Ishikawa (cell line): Measurements from ENCODE around the gene NPHS1.
A peak's percentile ranks its signal among the peaks of the same experiment; 100 is the strongest.

Source experiments
- CEBPB ChIP-seq: IDR thresholded peaks from 2 replicates; pipeline ENCODE4 v1.6.1; 2012
- CREB1 ChIP-seq: IDR thresholded peaks from 2 replicates; pipeline ENCODE4 v1.6.1; 2012; ENCODE audit warnings: low read depth
- EGR1 ChIP-seq: IDR thresholded peaks from 2 replicates; pipeline ENCODE4 v1.6.1; 2012
- EP300 ChIP-seq: IDR thresholded peaks from 2 replicates; pipeline ENCODE4 v1.6.1; 2012; ENCODE audit warnings: borderline replicate concordance
- FOXM1 ChIP-seq: IDR thresholded peaks from 2 replicates; pipeline ENCODE4 v1.6.1; 2012; ENCODE audit warnings: low read depth, borderline replicate concordance
- MAX ChIP-seq: IDR thresholded peaks from 2 replicates; pipeline ENCODE4 v1.6.1; 2012
- NFIC ChIP-seq: IDR thresholded peaks from 2 replicates; pipeline ENCODE4 v1.6.1; 2012
- RAD21 ChIP-seq: IDR thresholded peaks from 2 replicates; pipeline ENCODE4 v1.6.1; 2012; ENCODE audit warnings: low read depth
- REST ChIP-seq: IDR thresholded peaks from 2 replicates; pipeline ENCODE4 v1.6.1; 2012; ENCODE audit warnings: low read depth, mild to moderate bottlenecking
- TAF1 ChIP-seq: IDR thresholded peaks from 2 replicates; pipeline ENCODE4 v1.6.1; 2012; ENCODE audit warnings: low read depth, mild to moderate bottlenecking
- TCF12 ChIP-seq: IDR thresholded peaks from 2 replicates; pipeline ENCODE4 v1.6.1; 2012; ENCODE audit warnings: low read depth
- TEAD4 ChIP-seq: IDR thresholded peaks from 2 replicates; pipeline ENCODE4 v1.6.1; 2012
- USF1 ChIP-seq: IDR thresholded peaks from 2 replicates; pipeline ENCODE4 v1.6.1; 2012
- YY1 ChIP-seq: IDR thresholded peaks from 2 replicates; pipeline ENCODE4 v1.6.1; 2012; ENCODE audit warnings: low read depth
- ZBTB7A ChIP-seq: IDR thresholded peaks from 2 replicates; pipeline ENCODE4 v1.6.1; 2012; ENCODE audit warnings: low read depth

NPHS1 gene

GRCh38 chr19:35885225-35885738 is 33.0 kb upstream of the NPHS1 start:
- TF ChIP-seq EP300 (no peak), EGR1 (no peak), YY1 (no peak), TCF12 (no peak), CEBPB (no peak), USF1 (no peak), TAF1 (no peak), MAX (no peak), REST (no peak), TEAD4 (no peak), CREB1 (no peak), FOXM1 (no peak), NFIC (no peak), RAD21 (no peak), ZBTB7A (no peak)

- TF ChIP-seq REST (no peak), RAD21 (no peak)
Measured at GRCh38 chr19:35883882-35884281, 31.6 kb upstream of the NPHS1 start.

- peak; percentile 77 for TF ChIP-seq RAD21
- TF ChIP-seq ZBTB7A: no peak
Measured at GRCh38 chr19:35882114-35882832, 30.0 kb upstream of the NPHS1 start.

- TF ChIP-seq NFIC: peak; percentile 48
- TF ChIP-seq USF1: peak; percentile 89
- TF ChIP-seq TAF1: no peak
- TF ChIP-seq RAD21: peak; percentile 25; the same call in 1 of the 2 replicates
- peak; percentile 88 for TF ChIP-seq MAX
- TF ChIP-seq FOXM1: no peak
- no peak for TF ChIP-seq YY1
- no peak for TF ChIP-seq CEBPB
- peak; percentile 41; the same call in 1 of the 2 replicates for TF ChIP-seq TEAD4
- peak; percentile 35; the same call in 1 of the 2 replicates for TF ChIP-seq TCF12
- no peak for TF ChIP-seq EP300
- TF ChIP-seq REST: peak; percentile 100
- no peak for TF ChIP-seq CREB1
- TF ChIP-seq ZBTB7A: no peak
- TF ChIP-seq EGR1: no peak
Measured at GRCh38 chr19:35879770-35880317, 27.5 kb upstream of the NPHS1 start.

GRCh38 chr19:35879068-35879467 is 26.8 kb upstream of the NPHS1 start:
- TF ChIP-seq ZBTB7A: no peak
- TF ChIP-seq CREB1: no peak
- no peak for TF ChIP-seq YY1
- TF ChIP-seq NFIC: no peak
- TF ChIP-seq TEAD4: no peak
- no peak for TF ChIP-seq EP300
- TF ChIP-seq TAF1: no peak
- no peak for TF ChIP-seq REST
